PC-3 (cell line): ENCODE data around the gene TM9SF4.

Experiments
- EZH2 ChIP-seq: fragments of 300-600 bp; sonication (generic); IDR thresholded peaks from one replicate; pipeline ENCODE4 v1.6.1; 2017; ENCODE audit warnings: antibody characterized with exemption, mild to moderate bottlenecking, low read length; ENCODE audit not compliant: unreplicated experiment
- EZH2phosphoT487 ChIP-seq: fragments of 300-600 bp; sonication (generic); IDR thresholded peaks from 2 replicates; pipeline ENCODE4 v1.6.1; 2018; ENCODE audit warnings: mild to moderate bottlenecking, antibody characterized with exemption, low read length, borderline replicate concordance
- TF ChIP-seq, protein P1 (sequence below): fragments of 300-600 bp; sonication (generic); conservative IDR thresholded peaks from 2 replicates; pipeline ENCODE4 v1.5.1; 2017; ENCODE audit warnings: antibody characterized with exemption, low read depth, mild to moderate bottlenecking, low read length

DNA sequence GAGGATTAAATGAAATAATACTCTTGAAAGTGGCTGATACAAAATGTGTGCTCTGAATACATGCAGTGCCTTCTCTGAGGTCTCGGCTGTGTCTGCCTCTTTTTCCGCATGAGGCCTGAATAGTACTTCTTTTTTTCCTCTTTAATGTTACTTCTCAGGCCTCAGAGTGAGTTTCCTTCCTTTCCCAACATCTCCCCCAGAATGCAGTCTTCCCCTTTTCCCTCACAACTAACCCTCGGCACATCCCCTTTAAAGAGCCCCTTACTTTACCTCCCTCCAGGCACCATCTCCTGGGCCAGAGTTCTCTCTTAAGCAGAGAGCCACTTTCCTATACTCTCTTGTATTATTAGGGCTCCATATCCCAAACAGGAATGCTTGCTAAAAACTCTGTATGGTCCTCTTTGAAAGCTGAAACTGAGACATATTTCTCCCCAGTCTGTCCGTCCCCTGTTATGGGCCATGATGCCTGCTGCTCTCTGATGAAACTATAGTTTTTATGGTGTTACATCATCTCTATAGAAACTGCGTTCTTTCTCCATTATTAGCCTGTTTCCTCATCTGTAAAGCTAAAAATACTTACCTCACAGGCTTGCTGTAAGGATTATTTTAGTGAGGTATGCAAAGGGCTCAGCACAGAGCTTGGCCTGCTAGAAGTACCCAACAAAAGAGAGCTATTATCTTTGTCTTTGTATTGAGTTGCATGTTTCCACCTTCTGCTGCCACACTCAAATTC is 95.8 kb downstream of the TM9SF4 start:
- TF ChIP-seq, protein P1, sequence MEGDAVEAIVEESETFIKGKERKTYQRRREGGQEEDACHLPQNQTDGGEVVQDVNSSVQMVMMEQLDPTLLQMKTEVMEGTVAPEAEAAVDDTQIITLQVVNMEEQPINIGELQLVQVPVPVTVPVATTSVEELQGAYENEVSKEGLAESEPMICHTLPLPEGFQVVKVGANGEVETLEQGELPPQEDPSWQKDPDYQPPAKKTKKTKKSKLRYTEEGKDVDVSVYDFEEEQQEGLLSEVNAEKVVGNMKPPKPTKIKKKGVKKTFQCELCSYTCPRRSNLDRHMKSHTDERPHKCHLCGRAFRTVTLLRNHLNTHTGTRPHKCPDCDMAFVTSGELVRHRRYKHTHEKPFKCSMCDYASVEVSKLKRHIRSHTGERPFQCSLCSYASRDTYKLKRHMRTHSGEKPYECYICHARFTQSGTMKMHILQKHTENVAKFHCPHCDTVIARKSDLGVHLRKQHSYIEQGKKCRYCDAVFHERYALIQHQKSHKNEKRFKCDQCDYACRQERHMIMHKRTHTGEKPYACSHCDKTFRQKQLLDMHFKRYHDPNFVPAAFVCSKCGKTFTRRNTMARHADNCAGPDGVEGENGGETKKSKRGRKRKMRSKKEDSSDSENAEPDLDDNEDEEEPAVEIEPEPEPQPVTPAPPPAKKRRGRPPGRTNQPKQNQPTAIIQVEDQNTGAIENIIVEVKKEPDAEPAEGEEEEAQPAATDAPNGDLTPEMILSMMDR: no peak
- no peak for TF ChIP-seq EZH2phosphoT487
- no peak for TF ChIP-seq EZH2
